Medulla oblongata (tissue), 1 donor: ENCODE measurements around the gene CANT1.
A peak's percentile ranks its signal among the peaks of the same experiment; 100 is the strongest.
"Not testable (repeated sequence)": the region's sequence is repeated elsewhere in the genome, so short reads cannot be mapped to it uniquely, and the experiment has no call there.

Experiments
- DNase-seq: peaks from one replicate; pipeline ENCODE4 v3.0.0-alpha.2; 2015; ENCODE audit errors: extremely low spot score

The CANT1 gene

GRCh38 chr17:78961571-78961970 is 48.0 kb downstream of the CANT1 start:
- DNase-seq, result no peak

GRCh38 chr17:78960928-78961327 is 48.6 kb downstream of the CANT1 start:
- peak; percentile 33 for DNase-seq

- no peak for DNase-seq
Measured at GRCh38 chr17:78959803-78960202, 49.8 kb downstream of the CANT1 start.

- no peak for DNase-seq
Measured at GRCh38 chr17:78958641-78959127, 50.9 kb downstream of the CANT1 start.

GRCh38 chr17:78957128-78957527 is 52.4 kb downstream of the CANT1 start:
- no peak for DNase-seq

- no peak for DNase-seq
Measured at GRCh38 chr17:78956254-78956653, 53.3 kb downstream of the CANT1 start.

GRCh38 chr17:78954684-78955083 is 54.9 kb downstream of the CANT1 start:
- DNase-seq, result no peak

GRCh38 chr17:78953356-78954350 is 55.9 kb downstream of the CANT1 start:
- DNase-seq, result no peak

- no peak for DNase-seq
Measured at GRCh38 chr17:78952706-78953105, 56.9 kb downstream of the CANT1 start.

- DNase-seq, result no peak
Measured at GRCh38 chr17:78951967-78952551, 57.5 kb downstream of the CANT1 start.

- no peak for DNase-seq
Measured at GRCh38 chr17:78950870-78951269, 58.7 kb downstream of the CANT1 start.

GRCh38 chr17:78947235-78948149 is 62.1 kb downstream of the CANT1 start:
- DNase-seq, result no peak

GRCh38 chr17:78946631-78947030 is 62.9 kb downstream of the CANT1 start:
- DNase-seq, result no peak

GRCh38 chr17:78946131-78946530 is 63.4 kb downstream of the CANT1 start:
- no peak for DNase-seq

GRCh38 chr17:78945455-78945854 is 64.1 kb downstream of the CANT1 start:
- DNase-seq, result not testable (repeated sequence)

GRCh38 chr17:78944956-78945355 is 64.6 kb downstream of the CANT1 start:
- no peak for DNase-seq

- DNase-seq, result no peak
Measured at GRCh38 chr17:78944026-78944425, 65.5 kb downstream of the CANT1 start.
